IMR-90 (cell line): ENCODE measurements around the gene LHFPL3. TPM values are rescaled to one million over a fixed set of nuclear protein-coding genes. Genes with fewer than 3 reads are reported as not detected.

ENCODE experiments used
- ATAC-seq: fragments of 200-7000 bp; cut with Tn5 transposase; 2 replicates; pipeline ENCODE4 v1.9.1; 2020; ENCODE audit warnings: low read depth, mild to moderate bottlenecking, moderate library complexity
- BruUV-seq: library from RNA; stranded (reverse); fragments of 400-500 nt; replicated peaks from 2 replicates; lab custom pipeline; 2021; lab: Mats Ljungman, UMichigan
- CTCF ChIA-PET: fragments of 300-600 bp; formaldehyde crosslinking; extraction: SDS; loops from one replicate; lab custom pipeline; 2021; ENCODE audit warnings: antibody characterized with exemption; lab: Yijun Ruan, JAX
- POLR2A ChIA-PET: fragments of 300-600 bp; sonication (Branson Sonifier 250); formaldehyde crosslinking; loops from one replicate; lab custom pipeline; 2022; ENCODE audit warnings: antibody characterized with exemption; ENCODE audit not compliant: unreplicated experiment; lab: Charles Lee
- DNase-seq: peaks from one replicate; pipeline ENCODE4 v3.0.0; 2013
- H2AFZ ChIP-seq: replicated peaks from 2 replicates; pipeline ENCODE3; 2013; ENCODE audit warnings: low read length, mild to moderate bottlenecking; ENCODE audit not compliant: poor library complexity
- H2AK5ac ChIP-seq: 2 replicates; pipeline ENCODE4 v1.6.1; 2013; ENCODE audit warnings: low read depth, low read length, inconsistent platforms
- H2AK9ac ChIP-seq: replicated peaks from 2 replicates; pipeline ENCODE3; 2013; ENCODE audit warnings: mild to moderate bottlenecking, low read depth, low read length, moderate library complexity; ENCODE audit not compliant: poor library complexity
- H2BK120ac ChIP-seq: 2 replicates; pipeline ENCODE4 v1.6.1; 2013; ENCODE audit warnings: low read depth, low read length, inconsistent platforms
- H2BK15ac ChIP-seq: 3 replicates; pipeline ENCODE4 v1.6.1; 2013; ENCODE audit warnings: low read depth, low read length, inconsistent platforms
- H2BK20ac ChIP-seq: 2 replicates; pipeline ENCODE4 v1.6.1; 2013; ENCODE audit warnings: low read depth, mild to moderate bottlenecking, inconsistent platforms, low read length, moderate library complexity
- H2BK5ac ChIP-seq: 2 replicates; pipeline ENCODE4 v1.6.1; 2013; ENCODE audit warnings: mild to moderate bottlenecking, low read depth, low read length, inconsistent platforms; ENCODE audit not compliant: poor library complexity, severe bottlenecking
- H3K14ac ChIP-seq: replicated peaks from 2 replicates; pipeline ENCODE4 v1.6.1; 2013; ENCODE audit warnings: low read depth, low read length, inconsistent platforms
- H3K18ac ChIP-seq: 2 replicates; pipeline ENCODE4 v1.6.1; 2013; ENCODE audit warnings: low read depth, low read length, control low read depth
- H3K23ac ChIP-seq: 2 replicates; pipeline ENCODE4 v1.6.1; 2013; ENCODE audit warnings: low read depth, low read length, inconsistent platforms
- H3K27ac ChIP-seq: 2 replicates; pipeline ENCODE4 v1.5.1; 2013; ENCODE audit warnings: mild to moderate bottlenecking, control low read depth, low read length; ENCODE audit not compliant: insufficient read depth
- H3K27me3 ChIP-seq: 2 replicates; pipeline ENCODE4 v1.6.1; 2013; ENCODE audit warnings: low read length; ENCODE audit not compliant: control insufficient read depth, insufficient read depth
- H3K36me3 ChIP-seq: 2 replicates; pipeline ENCODE4 v1.6.1; 2013; ENCODE audit warnings: low read length, mixed read lengths; ENCODE audit not compliant: control insufficient read depth, insufficient read depth
- H3K4ac ChIP-seq: 2 replicates; pipeline ENCODE4 v1.6.1; 2013; ENCODE audit warnings: low read depth, low read length, inconsistent platforms
- H3K4me1 ChIP-seq: 2 replicates; pipeline ENCODE4 v1.6.1; 2013; ENCODE audit warnings: low read length, mixed read lengths; ENCODE audit not compliant: control insufficient read depth, insufficient read depth
- H3K4me2 ChIP-seq: 2 replicates; pipeline ENCODE4 v1.6.1; 2013; ENCODE audit warnings: low read depth, mild to moderate bottlenecking, control low read depth, low read length, moderate library complexity
- H3K4me3 ChIP-seq: 2 replicates; pipeline ENCODE4 v1.5.1; 2013; ENCODE audit warnings: low read depth, mild to moderate bottlenecking, control low read depth, low read length, moderate library complexity; ENCODE audit not compliant: insufficient read depth
- H3K56ac ChIP-seq: 2 replicates; pipeline ENCODE4 v1.6.1; 2013; ENCODE audit warnings: low read length, inconsistent platforms; ENCODE audit not compliant: insufficient read depth; ENCODE audit errors: extremely low read depth
- H3K79me1 ChIP-seq, 2 experiments: 2 replicates each; pipeline ENCODE4 v1.6.1; 2013; ENCODE audit warnings: low read length in 2 of 2, inconsistent platforms in 1 of 2, low read depth in 1 of 2
- H3K9ac ChIP-seq: 2 replicates; pipeline ENCODE4 v1.6.1; 2013; ENCODE audit warnings: low read depth, low read length, control low read depth
- H3K9me1 ChIP-seq: 2 replicates; pipeline ENCODE4 v1.6.1; 2013; ENCODE audit warnings: low read length, inconsistent platforms; ENCODE audit not compliant: insufficient read depth
- H3K9me3 ChIP-seq: 2 replicates; pipeline ENCODE4 v1.6.1; 2013; ENCODE audit warnings: low read length; ENCODE audit not compliant: control insufficient read depth, insufficient read depth
- H4K20me1 ChIP-seq: 2 replicates; pipeline ENCODE4 v1.6.1; 2013; ENCODE audit warnings: low read length, inconsistent platforms; ENCODE audit not compliant: insufficient read depth
- H4K5ac ChIP-seq: 2 replicates; pipeline ENCODE4 v1.6.1; 2013; ENCODE audit warnings: mild to moderate bottlenecking, low read depth, low read length, control low read depth
- H4K8ac ChIP-seq, 2 experiments: 2 replicates each; pipeline ENCODE4 v1.6.1; 2013; ENCODE audit warnings: low read depth in 2 of 2, low read length in 2 of 2, control low read depth in 1 of 2, inconsistent platforms in 1 of 2
- H4K91ac ChIP-seq: 2 replicates; pipeline ENCODE4 v1.6.1; 2013; ENCODE audit warnings: low read depth, low read length, inconsistent platforms; ENCODE audit not compliant: insufficient read depth
- BHLHE40 ChIP-seq: fragments of 150-350 bp; IDR thresholded peaks from 2 replicates; pipeline ENCODE4 v1.6.1; 2016; ENCODE audit warnings: mild to moderate bottlenecking, low read depth, low read length
- CEBPB ChIP-seq: IDR thresholded peaks from 2 replicates; pipeline ENCODE4 v1.6.1; 2012; ENCODE audit warnings: low read depth, low read length, improper control_type of control experiment
- CHD1 ChIP-seq: IDR thresholded peaks from 2 replicates; pipeline ENCODE4 v1.6.1; 2012; ENCODE audit warnings: low read depth, low read length, improper control_type of control experiment
- FOS ChIP-seq: fragments of 150-350 bp; IDR thresholded peaks from 2 replicates; pipeline ENCODE4 v1.6.1; 2016; ENCODE audit warnings: low read depth, low read length
- MAFK ChIP-seq: IDR thresholded peaks from 2 replicates; pipeline ENCODE4 v1.6.1; 2012; ENCODE audit warnings: low read depth, low read length, improper control_type of control experiment
- MAZ ChIP-seq: IDR thresholded peaks from 2 replicates; pipeline ENCODE4 v1.6.1; 2012; ENCODE audit warnings: low read depth, mild to moderate bottlenecking, low read length, improper control_type of control experiment, moderate library complexity, borderline replicate concordance
- MXI1 ChIP-seq: IDR thresholded peaks from 2 replicates; pipeline ENCODE4 v1.6.1; 2012; ENCODE audit warnings: low read depth, mild to moderate bottlenecking, low read length, moderate library complexity, borderline replicate concordance
- NFE2L2 ChIP-seq: fragments of 150-350 bp; IDR thresholded peaks from 2 replicates; pipeline ENCODE4 v1.6.1; 2016; ENCODE audit warnings: low read depth, mild to moderate bottlenecking, low read length
- POLR2A ChIP-seq: IDR thresholded peaks from 2 replicates; pipeline ENCODE4 v1.6.1; 2012; ENCODE audit warnings: mild to moderate bottlenecking, low read depth, low read length
- RAD21 ChIP-seq: IDR thresholded peaks from 2 replicates; pipeline ENCODE4 v1.6.1; 2012; ENCODE audit warnings: low read length, improper control_type of control experiment
- RCOR1 ChIP-seq: IDR thresholded peaks from 2 replicates; pipeline ENCODE4 v1.6.1; 2012; ENCODE audit warnings: mild to moderate bottlenecking, low read length, improper control_type of control experiment; ENCODE audit not compliant: insufficient replicate concordance
- RFX5 ChIP-seq: IDR thresholded peaks from 2 replicates; pipeline ENCODE4 v1.8.0; 2012; ENCODE audit warnings: low read depth, mild to moderate bottlenecking, low read length, moderate library complexity
- SMC3 ChIP-seq: fragments of 150-350 bp; IDR thresholded peaks from 2 replicates; pipeline ENCODE4 v1.6.1; 2016; ENCODE audit warnings: low read depth, mild to moderate bottlenecking, antibody characterized with exemption, low read length, moderate library complexity
- USF2 ChIP-seq: fragments of 150-350 bp; IDR thresholded peaks from 2 replicates; pipeline ENCODE4 v1.6.1; 2017; ENCODE audit warnings: mild to moderate bottlenecking, antibody characterized with exemption, low read length, low read depth
- WGBS, 2 experiments: methylation state at CpG; one replicate each; pipeline versions ENCODE4 v1.1.5 to v1.1.7; 2013; ENCODE audit warnings: missing lambda C conversion rate in 2 of 2; ENCODE audit not compliant: insufficient read length in 1 of 2; ENCODE audit errors: extremely low coverage in 2 of 2; 5-methylcytosine and 5-hydroxymethylcytosine counted together
- dilution Hi-C: fragments of 300-500 bp; cut with HindIII; formaldehyde crosslinking; loops from one replicate; pipeline ENCODE4 v1.14.3; 2018; ENCODE audit warnings: low sequenced_read_pairs; ENCODE audit not compliant: unreplicated experiment
- in situ Hi-C: fragments of 300-500 bp; cut with MboI; formaldehyde crosslinking; loops from 3 replicates; pipeline ENCODE4 v1.14.3; 2019; ENCODE audit warnings: low sequenced_read_pairs, inconsistent platforms, mixed read lengths
- intact Hi-C: fragments of 100-400 bp; cut with micrococcal nuclease; formaldehyde crosslinking; loops from 2 replicates; pipeline ENCODE4 v1.10.0; 2022
- polyA plus RNA-seq, 3 experiments: library from polyadenylated mRNA; depleted of rRNA; stranded (reverse); fragments of >200 nt; gene quantifications; 2 replicates each; pipeline ENCODE4 v1.2.3, GENCODE V29; 2012; ENCODE audit warnings: low replicate concordance in 1 of 3
- total RNA-seq: library from RNA; depleted of rRNA; stranded (reverse); fragments of >200 nt; gene quantifications from 2 replicates; pipeline ENCODE4 v1.2.3, GENCODE V29; 2012
- TF ChIP-seq, protein P1 (sequence below): fragments of 150-350 bp; IDR thresholded peaks from 2 replicates; pipeline ENCODE4 v1.6.1; 2016; ENCODE audit warnings: low read depth, mild to moderate bottlenecking, low read length, moderate library complexity, borderline replicate concordance
- TF ChIP-seq, protein P2 (sequence below): conservative IDR thresholded peaks from 2 replicates; pipeline ENCODE4 v1.5.1; 2012; ENCODE audit warnings: mild to moderate bottlenecking, low read depth, low read length, improper control_type of control experiment

LHFPL3 gene
- total and polyA plus RNA-seq, 2 of the 4 experiments (the other 2 are of a cell fraction), result not detected

DNA sequence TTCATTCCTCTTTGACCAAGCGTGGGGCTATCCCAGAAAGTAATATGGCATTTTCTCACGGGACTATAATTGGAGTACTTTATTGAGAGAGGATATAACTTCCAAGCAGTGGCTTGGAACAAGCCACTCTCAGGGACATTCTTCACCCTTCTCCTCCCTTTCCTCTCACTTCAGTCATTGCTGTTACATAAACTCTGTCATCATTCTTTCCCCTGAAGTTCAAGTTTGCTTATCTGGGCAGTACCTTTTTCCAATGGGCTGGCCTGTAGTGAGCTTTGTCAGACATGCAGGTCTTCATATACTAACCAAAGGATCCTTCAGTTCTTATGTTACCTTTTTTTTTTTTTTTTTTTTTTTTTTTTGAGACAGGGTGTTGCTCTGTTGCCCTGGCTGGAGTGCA is 626.9 kb downstream of the LHFPL3 start:
- Histone ChIP-seq H4K5ac (no peak overlapping the region), H3K9me3 (no peaks in the 10 kb centered on the region), H3K4me3 (no peak overlapping the region), H2BK5ac (no peak overlapping the region), H3K4ac (no peak overlapping the region), H3K9ac (no peak overlapping the region), H2BK15ac (no peak overlapping the region), H2AFZ (no peak overlapping the region), H3K9me1 (peaks cover 4% of the 10 kb centered on the region; the same call in 1 of the 2 replicates), H3K23ac (no peak overlapping the region), H4K8ac (no peak overlapping the region), H3K79me1 (no peaks in the 10 kb centered on the region), H3K36me3 (no peaks in the 10 kb centered on the region), H3K27ac (no peak overlapping the region), H2BK120ac (peak overlapping the region; percentile 52), H3K4me2 (no peak overlapping the region), H2AK9ac (no peak overlapping the region), H3K14ac (no peak overlapping the region), H3K18ac (no peak overlapping the region), H4K20me1 (no peaks in the 10 kb centered on the region), H3K4me1 (peaks cover 13% of the 10 kb centered on the region), H2AK5ac (peak overlapping the region; percentile 7; the same call in 1 of the 2 replicates), H4K91ac (no peak overlapping the region), H2BK20ac (no peak overlapping the region; the same call in 1 of the 2 replicates), H3K27me3 (no peaks in the 10 kb centered on the region), H3K56ac (no peak overlapping the region)
- ChIA-PET POLR2A (no interaction called here), CTCF (no interaction called here)
- WGBS, 2 experiments, result no CpG with 5 or more reads among the region's 2 CpGs
- no TSS peak for BruUV-seq
- in situ Hi-C loops, result no loop called here
- dilution Hi-C loops, result no loop called here
- TF ChIP-seq NFE2L2, result no peak
- TF ChIP-seq SMC3, result no peak
- TF ChIP-seq POLR2A, result no peak
- no peak for TF ChIP-seq BHLHE40
- no peak for TF ChIP-seq MXI1
- no peak for TF ChIP-seq RFX5
- TF ChIP-seq USF2, result no peak
- TF ChIP-seq MAFK, result no peak
- no peak for TF ChIP-seq RAD21
- no peak for TF ChIP-seq MAZ
- no peak for TF ChIP-seq RCOR1
- TF ChIP-seq, protein P1, sequence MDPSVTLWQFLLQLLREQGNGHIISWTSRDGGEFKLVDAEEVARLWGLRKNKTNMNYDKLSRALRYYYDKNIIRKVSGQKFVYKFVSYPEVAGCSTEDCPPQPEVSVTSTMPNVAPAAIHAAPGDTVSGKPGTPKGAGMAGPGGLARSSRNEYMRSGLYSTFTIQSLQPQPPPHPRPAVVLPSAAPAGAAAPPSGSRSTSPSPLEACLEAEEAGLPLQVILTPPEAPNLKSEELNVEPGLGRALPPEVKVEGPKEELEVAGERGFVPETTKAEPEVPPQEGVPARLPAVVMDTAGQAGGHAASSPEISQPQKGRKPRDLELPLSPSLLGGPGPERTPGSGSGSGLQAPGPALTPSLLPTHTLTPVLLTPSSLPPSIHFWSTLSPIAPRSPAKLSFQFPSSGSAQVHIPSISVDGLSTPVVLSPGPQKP, result no peak
- no peak for TF ChIP-seq FOS
- no peak for TF ChIP-seq CHD1
- TF ChIP-seq, protein P2, sequence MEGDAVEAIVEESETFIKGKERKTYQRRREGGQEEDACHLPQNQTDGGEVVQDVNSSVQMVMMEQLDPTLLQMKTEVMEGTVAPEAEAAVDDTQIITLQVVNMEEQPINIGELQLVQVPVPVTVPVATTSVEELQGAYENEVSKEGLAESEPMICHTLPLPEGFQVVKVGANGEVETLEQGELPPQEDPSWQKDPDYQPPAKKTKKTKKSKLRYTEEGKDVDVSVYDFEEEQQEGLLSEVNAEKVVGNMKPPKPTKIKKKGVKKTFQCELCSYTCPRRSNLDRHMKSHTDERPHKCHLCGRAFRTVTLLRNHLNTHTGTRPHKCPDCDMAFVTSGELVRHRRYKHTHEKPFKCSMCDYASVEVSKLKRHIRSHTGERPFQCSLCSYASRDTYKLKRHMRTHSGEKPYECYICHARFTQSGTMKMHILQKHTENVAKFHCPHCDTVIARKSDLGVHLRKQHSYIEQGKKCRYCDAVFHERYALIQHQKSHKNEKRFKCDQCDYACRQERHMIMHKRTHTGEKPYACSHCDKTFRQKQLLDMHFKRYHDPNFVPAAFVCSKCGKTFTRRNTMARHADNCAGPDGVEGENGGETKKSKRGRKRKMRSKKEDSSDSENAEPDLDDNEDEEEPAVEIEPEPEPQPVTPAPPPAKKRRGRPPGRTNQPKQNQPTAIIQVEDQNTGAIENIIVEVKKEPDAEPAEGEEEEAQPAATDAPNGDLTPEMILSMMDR, result no peak
- TF ChIP-seq CEBPB, result no peak
- intact Hi-C loops, result no loop called here
- DNase-seq (no peak), ATAC-seq (no peak)
